Measurements from ENCODE around the gene BMP8B.

DNA sequence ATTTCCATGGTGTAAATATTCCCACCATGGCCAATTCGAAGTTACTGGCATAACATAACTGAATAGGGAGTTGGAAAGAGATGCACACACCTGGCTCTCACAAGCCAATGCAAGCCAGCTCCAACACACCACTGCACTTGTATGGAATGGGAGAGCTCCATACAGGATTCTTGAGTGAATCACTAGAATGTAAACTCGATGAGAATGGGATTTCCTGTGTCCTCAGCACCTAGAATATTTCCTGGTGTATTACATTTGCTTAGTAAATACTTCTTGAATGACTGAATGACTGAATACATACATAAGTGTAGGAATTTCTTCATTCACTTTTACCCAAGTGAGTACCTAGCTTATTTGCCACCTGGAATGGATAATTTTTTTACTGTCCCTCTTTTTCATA lies 66.2 kb downstream of the BMP8B start:
- TF ChIP-seq CTCF (conservative IDR thresholded peaks at IDR 0.05), result no peak
- TF ChIP-seq ZFX (IDR thresholded peaks at IDR 0.05), result no peak
